Measurements from ENCODE around the gene LRRC56. TPM values are rescaled to one million over a fixed set of nuclear protein-coding genes. Genes with fewer than 3 reads are reported as not detected.

The LRRC56 gene
- total and polyA plus RNA-seq, 9 of the 15 experiments (the other 6 are each of a cell fraction or from before 2014, with no cell fraction given) = 0.03 to 4.5 (median 1.0) TPM; not detected in 1

DNA sequence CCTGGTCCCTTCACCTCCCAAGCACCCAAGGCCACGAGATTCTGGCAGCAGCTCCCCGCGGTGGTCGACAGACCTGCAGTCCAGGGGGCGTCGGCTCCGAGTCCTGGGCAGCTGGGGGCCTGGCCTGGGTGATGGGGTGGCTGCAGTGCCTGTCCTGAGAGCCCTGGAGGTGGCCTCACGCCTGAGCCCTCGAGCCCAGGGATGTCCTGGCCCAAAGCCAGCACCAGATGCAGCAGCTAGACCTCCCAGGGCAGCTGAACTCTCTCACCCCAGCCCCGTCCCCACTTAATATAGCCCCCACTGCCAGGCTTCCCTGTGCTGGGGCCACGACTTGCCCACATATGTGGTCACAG is 16.6 kb downstream of the LRRC56 start:
- in situ Hi-C loops (cut with MboI) = no loop called here
- no peak overlapping the region for H3K4me3 ChIP-seq
- ChIA-PET CTCF (ENCODE audit: low intra/inter-chr PET ratio) (interaction anchor here (1.8 kb wide), 1 partner anchor 174 kb away, joined by 12 read pairs; no protein-coding TSS in a partner anchor), POLR2A (interaction anchor here (1.1 to 1.5 kb wide), 2 partner anchors 35 to 194 kb away, joined by 3 to 4 read pairs; partner anchors contain the start of gene TALDO1)
- peaks cover 13 to 99% of the 10 kb centered on the region in 2 experiments; a peak in 4 of 5 replicates for H3K4me1 ChIP-seq (replicated peaks in 1 of 2; ENCODE audit: control insufficient read depth in 2 of 2, insufficient read depth in 2 of 2, low read length in 2 of 2)
- no peaks in the 10 kb centered on the region for H3K36me3 ChIP-seq (ENCODE audit: control insufficient read depth, insufficient read depth, low read length)
- intact Hi-C loops (cut with micrococcal nuclease) = loop anchor here (5.0 to 10.0 kb wide), 3 partner anchors 61 to 173 kb away; partner anchors contain the start of genes DEAF1, IRF7 and TMEM80
- no peak for ATAC-seq
- TF ChIP-seq NFIC (IDR thresholded peaks at IDR 0.05) (peak; percentile 82), ZNF282 (CRISPR knock-in tag; IDR thresholded peaks at IDR 0.05) (no peak)
- peak overlapping the region in 1 of 2 experiments; percentile 85; a peak in 2 of 4 replicates for H3K9ac ChIP-seq (ENCODE audit: insufficient read depth in 1 of 2, low read depth in 2 of 2, low read length in 2 of 2)
- no peaks in the 10 kb centered on the region for H3K9me3 ChIP-seq (replicated peaks; ENCODE audit: control insufficient read depth, insufficient read depth, low read depth, low read length)
- H3K79me2 ChIP-seq (ENCODE audit: control insufficient read depth, insufficient read depth, low read length) = no peaks in the 10 kb centered on the region
- 67% methylated on average over 11 of the region's 11 CpGs for WGBS (ENCODE audit: insufficient coverage, low coverage, missing lambda C conversion rate)
- H3K9me1 ChIP-seq (ENCODE audit: control insufficient read depth, insufficient read depth, low read length) = no peaks in the 10 kb centered on the region
- no peak overlapping the region for H3K4me2 ChIP-seq (ENCODE audit: insufficient read depth, low read length)
- no peaks in the 10 kb centered on the region for H4K20me1 ChIP-seq (replicated peaks; ENCODE audit: control insufficient read depth, insufficient read depth, low read length)
- no peak for DNase-seq (ENCODE audit: extremely low read depth in 1 of 4, low spot score in 3 of 4)
- no peak overlapping the region for H3K27ac ChIP-seq (ENCODE audit: extremely low read depth, low read depth, low read length)
- no peak for FAIRE-seq
- no TSS peak for BruUV-seq (replicated peaks)
- H2AFZ ChIP-seq (ENCODE audit: low read depth, low read length) = no peak overlapping the region
- no peaks in the 10 kb centered on the region for H3K27me3 ChIP-seq (ENCODE audit: control insufficient read depth in 2 of 2, insufficient read depth in 2 of 2, low read length in 2 of 2)

DNA sequence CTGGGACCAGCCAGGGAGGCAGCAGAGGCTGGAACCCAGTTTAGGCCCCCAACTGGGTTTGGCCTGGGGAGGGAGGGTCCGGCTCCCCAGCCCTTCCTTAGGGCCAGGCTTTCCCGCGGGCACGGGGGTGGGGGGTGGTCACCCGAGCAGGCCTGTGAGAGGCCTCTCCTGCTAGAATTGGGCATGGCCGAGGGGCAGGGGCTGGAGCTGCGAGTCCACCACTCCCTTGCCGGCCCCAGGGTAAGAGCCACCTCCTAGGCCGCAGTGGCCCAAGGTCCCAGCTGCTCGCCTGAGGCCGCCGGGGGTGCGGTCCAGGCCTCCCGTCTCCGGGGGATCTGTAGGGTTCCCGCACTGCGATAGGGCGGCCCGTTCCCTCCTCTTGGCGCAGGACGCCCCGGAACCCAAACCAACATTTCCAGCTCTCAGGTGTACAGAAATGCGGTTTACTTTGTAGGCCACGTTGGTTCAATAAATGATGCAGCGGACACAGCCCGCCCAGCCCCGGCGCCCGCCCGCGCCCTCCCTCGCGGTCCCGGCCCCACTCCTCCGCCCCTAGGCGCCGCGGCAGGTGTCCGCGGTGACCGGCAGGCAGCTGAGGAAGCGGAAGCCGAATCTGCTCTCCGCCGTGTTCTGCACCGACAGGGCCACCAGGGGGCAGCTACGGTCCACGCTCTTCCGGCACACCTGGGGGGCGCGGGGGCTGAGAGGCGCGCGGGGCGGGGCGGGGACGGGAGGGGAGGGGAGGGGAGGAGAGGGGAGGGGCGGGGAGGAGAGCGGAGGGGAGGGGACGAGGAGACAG is 17.3 kb downstream of the LRRC56 start:
- peak overlapping the region; percentile 72 for H2AFZ ChIP-seq (ENCODE audit: low read depth, low read length)
- 28% methylated on average over 11 of the region's 60 CpGs for WGBS (ENCODE audit: insufficient coverage, low coverage, missing lambda C conversion rate)
- POLR2A ChIA-PET = interaction anchor here (0.7 to 1.8 kb wide), 4 partner anchors 36 to 255 kb away, joined by 3 to 5 read pairs (median 4); partner anchors contain the start of gene TALDO1
- no peaks in the 10 kb centered on the region for H3K27me3 ChIP-seq (ENCODE audit: control insufficient read depth in 2 of 2, insufficient read depth in 2 of 2, low read length in 2 of 2)
- H3K9me1 ChIP-seq (ENCODE audit: control insufficient read depth, insufficient read depth, low read length) = no peaks in the 10 kb centered on the region
- ATAC-seq (peak; percentile 81), FAIRE-seq (no peak), DNase-seq (ENCODE audit: extremely low read depth in 1 of 4, low spot score in 3 of 4) (peak; percentile 79 to 90 (median 82))
- peak overlapping the region; percentile 65 for H3K4me2 ChIP-seq (ENCODE audit: insufficient read depth, low read length)
- H3K27ac ChIP-seq (ENCODE audit: extremely low read depth, low read depth, low read length) = peak overlapping the region; percentile 56
- peaks cover 20 to 99% of the 10 kb centered on the region in 2 experiments for H3K4me1 ChIP-seq (replicated peaks in 1 of 2; ENCODE audit: control insufficient read depth in 2 of 2, insufficient read depth in 2 of 2, low read length in 2 of 2)
- CTCF ChIA-PET (ENCODE audit: low intra/inter-chr PET ratio) = interaction anchor here (1.8 kb wide), 1 partner anchor 173 kb away, joined by 12 read pairs; no protein-coding TSS in a partner anchor
- H3K9me3 ChIP-seq (replicated peaks; ENCODE audit: control insufficient read depth, insufficient read depth, low read depth, low read length) = no peaks in the 10 kb centered on the region
- intact Hi-C loops (cut with micrococcal nuclease) = loop anchor here (5.0 to 10.0 kb wide), 3 partner anchors 60 to 173 kb away; partner anchors contain the start of genes DEAF1, IRF7 and TMEM80
- peak overlapping the region; percentile 46 to 85; a peak in 3 of 4 replicates for H3K9ac ChIP-seq (ENCODE audit: insufficient read depth in 1 of 2, low read depth in 2 of 2, low read length in 2 of 2)
- no peaks in the 10 kb centered on the region for H4K20me1 ChIP-seq (replicated peaks; ENCODE audit: control insufficient read depth, insufficient read depth, low read length)
- no peaks in the 10 kb centered on the region for H3K36me3 ChIP-seq (ENCODE audit: control insufficient read depth, insufficient read depth, low read length)
- H3K4me3 ChIP-seq = peak overlapping the region; percentile 27
- in situ Hi-C loops (cut with MboI) = no loop called here
- BruUV-seq (replicated peaks) = no TSS peak
- H3K79me2 ChIP-seq (ENCODE audit: control insufficient read depth, insufficient read depth, low read length) = no peaks in the 10 kb centered on the region
- TF ChIP-seq DMBX1 (CRISPR knock-in tag; IDR thresholded peaks at IDR 0.05; ENCODE audit: borderline replicate concordance) (no peak), RB1 (IDR thresholded peaks at IDR 0.05; ENCODE audit: low read depth) (peak; percentile 39), YY1 (IDR thresholded peaks at IDR 0.05; ENCODE audit: borderline replicate concordance in 1 of 3, control insufficient read depth in 1 of 3, extremely low read depth in 1 of 3, insufficient read depth in 3 of 3, insufficient read length in 1 of 3, insufficient replicate concordance in 2 of 3, low read depth in 1 of 3, low read length in 2 of 3) (no peak), CXXC5 (CRISPR knock-in tag; IDR thresholded peaks at IDR 0.05) (peak; percentile 48; the same call in 1 of the 2 replicates), ZNF232 (CRISPR knock-in tag; IDR thresholded peaks at IDR 0.05) (no peak)
- TF ChIP-seq, protein P1, sequence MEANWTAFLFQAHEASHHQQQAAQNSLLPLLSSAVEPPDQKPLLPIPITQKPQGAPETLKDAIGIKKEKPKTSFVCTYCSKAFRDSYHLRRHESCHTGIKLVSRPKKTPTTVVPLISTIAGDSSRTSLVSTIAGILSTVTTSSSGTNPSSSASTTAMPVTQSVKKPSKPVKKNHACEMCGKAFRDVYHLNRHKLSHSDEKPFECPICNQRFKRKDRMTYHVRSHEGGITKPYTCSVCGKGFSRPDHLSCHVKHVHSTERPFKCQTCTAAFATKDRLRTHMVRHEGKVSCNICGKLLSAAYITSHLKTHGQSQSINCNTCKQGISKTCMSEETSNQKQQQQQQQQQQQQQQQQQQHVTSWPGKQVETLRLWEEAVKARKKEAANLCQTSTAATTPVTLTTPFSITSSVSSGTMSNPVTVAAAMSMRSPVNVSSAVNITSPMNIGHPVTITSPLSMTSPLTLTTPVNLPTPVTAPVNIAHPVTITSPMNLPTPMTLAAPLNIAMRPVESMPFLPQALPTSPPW (CRISPR knock-in tag; IDR thresholded peaks at IDR 0.05) = peak; percentile 94
